ENCODE results near the gene ARRB1. TPM values are rescaled to one million over a fixed set of nuclear protein-coding genes. Genes with fewer than 3 reads are reported as not detected.

Gene ARRB1
- total and polyA plus RNA-seq, 9 of the 15 experiments (the other 6 are each of a cell fraction or from before 2014, with no cell fraction given) = 6.6 to 45.4 (median 28.5) TPM

DNA sequence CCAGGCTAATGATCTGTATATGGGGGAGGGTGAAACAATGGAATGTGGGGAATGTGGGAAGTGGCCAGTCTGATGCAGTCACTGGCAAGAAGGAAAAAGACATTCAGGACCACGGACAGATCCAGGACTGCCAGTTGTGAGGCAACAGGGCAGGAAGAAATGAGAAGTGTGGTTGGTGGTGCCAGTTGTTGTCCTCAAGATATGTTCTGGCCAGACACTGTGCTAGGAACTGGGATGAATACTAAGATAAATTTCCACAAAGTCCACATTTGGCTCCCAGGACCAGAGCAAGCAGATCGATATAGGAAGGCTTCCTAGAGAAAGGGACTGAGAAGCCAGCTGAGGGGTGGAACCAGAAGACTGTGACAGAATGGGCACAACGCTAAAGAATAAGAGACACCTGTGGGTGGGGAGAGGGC, 117.7 kb downstream of the ARRB1 start:
- ATAC-seq (no peak), DNase-seq (ENCODE audit: extremely low read depth in 1 of 4, low spot score in 3 of 4) (peak in 3 of 4 experiments; percentile 45 to 58 (median 55)), FAIRE-seq (peak; percentile 76)
- Histone ChIP-seq H3K9me1 (ENCODE audit: control insufficient read depth, insufficient read depth, low read length) (no peaks in the 10 kb centered on the region), H3K36me3 (ENCODE audit: control insufficient read depth, insufficient read depth, low read length) (no peaks in the 10 kb centered on the region), H3K9ac (ENCODE audit: insufficient read depth in 1 of 2, low read depth in 2 of 2, low read length in 2 of 2) (no peak overlapping the region), H3K79me2 (ENCODE audit: control insufficient read depth, insufficient read depth, low read length) (no peaks in the 10 kb centered on the region), H4K20me1 (replicated peaks; ENCODE audit: control insufficient read depth, insufficient read depth, low read length) (peaks cover 13% of the 10 kb centered on the region; the same call in 1 of the 2 replicates), H2AFZ (ENCODE audit: low read depth, low read length) (no peak overlapping the region), H3K9me3 (replicated peaks; ENCODE audit: control insufficient read depth, insufficient read depth, low read depth, low read length) (no peaks in the 10 kb centered on the region), H3K4me3 (no peak overlapping the region), H3K4me1 (replicated peaks in 1 of 2; ENCODE audit: control insufficient read depth in 2 of 2, insufficient read depth in 2 of 2, low read length in 2 of 2) (no peaks in the 10 kb centered on the region), H3K27me3 (ENCODE audit: control insufficient read depth in 2 of 2, insufficient read depth in 2 of 2, low read length in 2 of 2) (peaks cover 0 to 29% of the 10 kb centered on the region in 2 experiments; a peak in 3 of 5 replicates), H3K27ac (ENCODE audit: extremely low read depth, low read depth, low read length) (no peak overlapping the region), H3K4me2 (ENCODE audit: insufficient read depth, low read length) (no peak overlapping the region)
- ChIA-PET CTCF (ENCODE audit: low intra/inter-chr PET ratio) (interaction anchor here (0.6 kb wide), 1 partner anchor 69 kb away, joined by 3 read pairs; no protein-coding TSS in a partner anchor), POLR2A (no interaction called here)
- no TSS peak for BruUV-seq (replicated peaks)
- 0% methylated on average over 3 of the region's 3 CpGs for WGBS (ENCODE audit: insufficient coverage, low coverage, missing lambda C conversion rate)
- intact Hi-C loops (cut with micrococcal nuclease) (no loop called here), in situ Hi-C loops (cut with MboI) (no loop called here)
- TF ChIP-seq TEAD1 (CRISPR knock-in tag; IDR thresholded peaks at IDR 0.05) (peak in 1 of 2 experiments; percentile 79; a peak in 1 of 4 replicates), ZNF511 (CRISPR knock-in tag; IDR thresholded peaks at IDR 0.05) (peak; percentile 57; the same call in 1 of the 2 replicates), PREB (CRISPR knock-in tag; IDR thresholded peaks at IDR 0.05) (no peak), NBN (IDR thresholded peaks at IDR 0.05; ENCODE audit: low read depth) (no peak), NR1H2 (CRISPR knock-in tag; IDR thresholded peaks at IDR 0.05) (no peak), SIN3A (IDR thresholded peaks at IDR 0.05; ENCODE audit: borderline replicate concordance in 2 of 2, control insufficient read depth in 1 of 2, low read depth in 2 of 2, low read length in 2 of 2) (no peak), TGIF2 (CRISPR knock-in tag; IDR thresholded peaks at IDR 0.05) (no peak), XRCC4 (IDR thresholded peaks at IDR 0.05; ENCODE audit: extremely low read depth, insufficient read depth, insufficient read length) (no peak), ZNF77 (CRISPR knock-in tag; IDR thresholded peaks at IDR 0.05) (no peak), ZC3H4 (CRISPR knock-in tag; IDR thresholded peaks at IDR 0.05; ENCODE audit: borderline replicate concordance) (no peak), SMARCB1 (IDR thresholded peaks at IDR 0.05; ENCODE audit: insufficient read length, low read depth) (no peak), ZNF263 (CRISPR knock-in tag; IDR thresholded peaks at IDR 0.05; ENCODE audit: borderline replicate concordance) (0 out of 2 replicates have a peak, but pooled peaks have one; percentile 27), ZBTB9 (CRISPR knock-in tag; IDR thresholded peaks at IDR 0.05) (no peak), FOSL1 (tag; conservative IDR thresholded peaks at IDR 0.05) (no peak), RUNX1 (IDR thresholded peaks at IDR 0.05; ENCODE audit: low read depth) (no peak), PTTG1 (tag; IDR thresholded peaks at IDR 0.05; ENCODE audit: low read depth) (no peak)
- TF ChIP-seq, protein P1, sequence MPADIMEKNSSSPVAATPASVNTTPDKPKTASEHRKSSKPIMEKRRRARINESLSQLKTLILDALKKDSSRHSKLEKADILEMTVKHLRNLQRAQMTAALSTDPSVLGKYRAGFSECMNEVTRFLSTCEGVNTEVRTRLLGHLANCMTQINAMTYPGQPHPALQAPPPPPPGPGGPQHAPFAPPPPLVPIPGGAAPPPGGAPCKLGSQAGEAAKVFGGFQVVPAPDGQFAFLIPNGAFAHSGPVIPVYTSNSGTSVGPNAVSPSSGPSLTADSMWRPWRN (IDR thresholded peaks at IDR 0.05; ENCODE audit: low read depth) = no peak
